Lower lobe of right lung (tissue), 2 donors: Measurements from ENCODE around the gene TALDO1. TPM values are rescaled to one million over a fixed set of nuclear protein-coding genes. Genes with fewer than 3 reads are reported as not detected.

ENCODE experiments used
- ATAC-seq, 2 donors: fragments of 200-7000 bp; cut with Tn5 transposase; one replicate each; pipeline ENCODE4 v1.9.1; 2020 to 2022; ENCODE audit warnings: mild to moderate bottlenecking in 2 of 2, moderate library complexity in 2 of 2
- DNase-seq: peaks from one replicate; pipeline ENCODE4 v3.0.0-alpha.2; 2020
- H3K27ac ChIP-seq: fragments of 200-600 bp; one replicate; pipeline ENCODE4 v1.8.0; 2022
- H3K27me3 ChIP-seq: fragments of 200-600 bp; one replicate; pipeline ENCODE4 v1.8.0; 2022; ENCODE audit warnings: low read depth
- H3K36me3 ChIP-seq: fragments of 200-600 bp; one replicate; pipeline ENCODE4 v1.8.0; 2022; ENCODE audit warnings: mild to moderate bottlenecking
- H3K4me1 ChIP-seq: fragments of 200-600 bp; one replicate; pipeline ENCODE4 v1.8.0; 2022
- H3K4me3 ChIP-seq: fragments of 200-600 bp; one replicate; pipeline ENCODE4 v1.8.0; 2022; ENCODE audit warnings: mild to moderate bottlenecking
- H3K9me3 ChIP-seq: fragments of 200-600 bp; one replicate; pipeline ENCODE4 v1.8.0; 2022
- intact Hi-C: fragments of 100-400 bp; cut with DNase I; formaldehyde crosslinking; loops from one replicate; pipeline ENCODE4 v1.11.0; 2022
- total RNA-seq: library from RNA; stranded (reverse); fragmentation: NEBNext Ultra II Directional; extraction: Animal tissue kit (Norgen Biotek cat#: 25700); gene quantifications from one replicate; pipeline ENCODE4 v1.2.1, GENCODE V29; 2021
- TF ChIP-seq, protein P1 (sequence below): fragments of 200-600 bp; IDR thresholded peaks from one replicate; pipeline ENCODE4 v1.8.0; 2022; ENCODE audit warnings: antibody characterized with exemption, mild to moderate bottlenecking
- donor health status: DM: no; HTN: yes; CAD: no; lungs with severe emphysema.

TALDO1 gene
- total RNA-seq, 1 donor from 2014 or later, result 218 TPM

DNA sequence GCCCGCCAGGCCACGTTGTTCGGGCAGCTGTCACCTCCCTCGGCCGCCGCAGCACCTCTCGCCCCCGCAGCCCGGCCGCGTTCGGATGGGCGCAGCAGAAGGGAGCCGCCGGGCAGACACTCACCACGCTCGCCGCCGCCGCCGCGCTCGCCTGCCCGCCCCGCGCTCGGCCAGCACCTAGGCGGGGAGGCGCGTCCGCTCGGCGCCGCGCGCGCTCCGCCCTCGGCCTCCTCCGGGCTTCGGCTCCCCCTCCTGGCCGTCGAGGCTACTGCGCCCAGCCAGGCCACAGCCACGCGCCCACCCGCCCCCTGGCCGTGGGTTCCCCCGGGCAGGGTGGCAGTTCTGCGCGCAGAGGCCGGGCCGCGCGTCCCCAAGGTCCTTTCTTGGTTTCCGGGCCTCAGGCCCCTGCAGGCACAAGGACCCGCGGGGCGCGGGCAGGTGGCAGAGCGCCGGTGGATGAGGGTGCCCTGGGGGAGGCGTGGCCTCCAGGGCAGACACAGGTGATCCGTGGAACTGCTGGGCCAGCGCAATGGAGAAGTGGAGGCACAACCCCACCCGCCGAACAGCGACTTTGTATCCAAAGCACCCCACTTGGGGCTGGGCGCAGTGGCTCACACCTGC, 50.9 kb downstream of the TALDO1 start, which contains the start of gene SLC25A22:
TSS of gene SLC25A22 (minus strand) at position 189 of the 621 bp plus-strand sequence. CDS start 3,275 bp downstream, outside the sequence.
- ATAC-seq (peak; percentile 80 to 84), DNase-seq (peak; percentile 89)
- Histone ChIP-seq H3K9me3 (no peaks in the 10 kb centered on the region), H3K36me3 (peaks cover 40% of the 10 kb centered on the region), H3K27ac (peak within 1 kb of the TSS; percentile 81), H3K4me3 (peak within 1 kb of the TSS; percentile 80), H3K27me3 (no peaks in the 10 kb centered on the region), H3K4me1 (peaks cover 37% of the 10 kb centered on the region)
- intact Hi-C loops, result no loop called here
- TF ChIP-seq, protein P1, sequence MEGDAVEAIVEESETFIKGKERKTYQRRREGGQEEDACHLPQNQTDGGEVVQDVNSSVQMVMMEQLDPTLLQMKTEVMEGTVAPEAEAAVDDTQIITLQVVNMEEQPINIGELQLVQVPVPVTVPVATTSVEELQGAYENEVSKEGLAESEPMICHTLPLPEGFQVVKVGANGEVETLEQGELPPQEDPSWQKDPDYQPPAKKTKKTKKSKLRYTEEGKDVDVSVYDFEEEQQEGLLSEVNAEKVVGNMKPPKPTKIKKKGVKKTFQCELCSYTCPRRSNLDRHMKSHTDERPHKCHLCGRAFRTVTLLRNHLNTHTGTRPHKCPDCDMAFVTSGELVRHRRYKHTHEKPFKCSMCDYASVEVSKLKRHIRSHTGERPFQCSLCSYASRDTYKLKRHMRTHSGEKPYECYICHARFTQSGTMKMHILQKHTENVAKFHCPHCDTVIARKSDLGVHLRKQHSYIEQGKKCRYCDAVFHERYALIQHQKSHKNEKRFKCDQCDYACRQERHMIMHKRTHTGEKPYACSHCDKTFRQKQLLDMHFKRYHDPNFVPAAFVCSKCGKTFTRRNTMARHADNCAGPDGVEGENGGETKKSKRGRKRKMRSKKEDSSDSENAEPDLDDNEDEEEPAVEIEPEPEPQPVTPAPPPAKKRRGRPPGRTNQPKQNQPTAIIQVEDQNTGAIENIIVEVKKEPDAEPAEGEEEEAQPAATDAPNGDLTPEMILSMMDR, result peak; percentile 80

DNA sequence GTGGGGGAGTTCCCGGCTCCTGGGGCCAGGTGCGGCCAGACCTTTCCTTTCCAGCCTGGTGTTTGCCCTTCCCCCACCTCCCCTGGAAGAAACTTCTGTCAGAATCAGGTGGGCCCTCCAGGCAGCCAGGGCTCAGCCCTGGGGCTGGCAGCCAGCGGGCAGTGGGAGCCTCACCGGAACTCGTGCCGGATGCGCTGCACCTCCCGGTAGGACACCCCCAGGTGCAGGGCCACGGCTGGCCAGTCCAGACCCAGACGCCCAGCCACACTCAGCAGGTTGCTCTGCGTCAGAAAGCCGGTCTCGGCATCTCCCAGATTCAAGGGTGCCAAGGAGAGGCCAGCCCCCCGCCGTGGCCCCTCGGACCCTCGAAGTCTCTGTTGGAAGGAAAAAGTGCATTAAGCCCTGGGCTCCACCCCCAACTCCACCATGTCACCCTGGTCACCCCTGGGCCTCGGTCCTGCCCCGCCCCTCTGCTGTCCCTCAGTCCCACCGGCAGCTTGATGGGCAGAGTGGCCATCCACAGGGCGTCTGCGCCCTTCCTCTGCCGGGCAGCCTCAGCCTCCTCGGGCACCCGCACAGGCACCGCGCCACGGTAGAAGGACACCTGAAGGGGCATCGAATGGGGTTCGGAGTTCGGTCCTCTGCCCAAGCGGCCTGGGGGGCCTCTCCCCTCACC, 52.5 kb downstream of the TALDO1 start:
- no peak overlapping the region for H3K27ac ChIP-seq
- DNase-seq (no peak), ATAC-seq (no peak)
- no peaks in the 10 kb centered on the region for H3K27me3 ChIP-seq
- TF ChIP-seq, protein P1, result no peak
- peaks cover 47% of the 10 kb centered on the region for H3K4me1 ChIP-seq
- peaks cover 35% of the 10 kb centered on the region for H3K36me3 ChIP-seq
- intact Hi-C loops, result no loop called here
- no peak overlapping the region for H3K4me3 ChIP-seq
- H3K9me3 ChIP-seq, result no peaks in the 10 kb centered on the region

DNA sequence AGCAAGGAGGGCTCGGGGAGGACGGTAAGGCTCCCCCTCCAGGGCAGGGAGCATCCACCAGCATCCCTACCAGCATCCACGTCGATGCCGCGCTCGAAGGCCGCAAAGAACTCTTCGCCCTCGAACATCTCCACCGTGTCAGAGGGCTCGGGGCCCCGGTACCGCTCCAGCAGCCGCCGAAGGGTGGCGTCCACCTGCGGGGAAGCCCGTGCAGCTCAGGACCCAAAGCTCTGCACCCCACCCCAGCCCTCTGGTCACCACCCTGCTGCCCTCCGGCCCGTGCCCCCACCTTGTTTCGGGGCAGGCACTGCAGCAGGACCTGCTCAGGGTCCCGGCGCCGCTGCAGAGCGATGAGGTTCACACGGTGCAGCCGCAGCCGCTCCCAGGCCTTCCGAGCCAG, 53.2 kb downstream of the TALDO1 start:
- no peaks in the 10 kb centered on the region for H3K27me3 ChIP-seq
- TF ChIP-seq, protein P1, result no peak
- no peak for DNase-seq
- H3K9me3 ChIP-seq, result no peaks in the 10 kb centered on the region
- no peak for ATAC-seq
- peaks cover 35% of the 10 kb centered on the region for H3K36me3 ChIP-seq
- intact Hi-C loops, result no loop called here
- H3K4me3 ChIP-seq, result no peak overlapping the region
- peaks cover 44% of the 10 kb centered on the region for H3K4me1 ChIP-seq
- H3K27ac ChIP-seq, result no peak overlapping the region

DNA sequence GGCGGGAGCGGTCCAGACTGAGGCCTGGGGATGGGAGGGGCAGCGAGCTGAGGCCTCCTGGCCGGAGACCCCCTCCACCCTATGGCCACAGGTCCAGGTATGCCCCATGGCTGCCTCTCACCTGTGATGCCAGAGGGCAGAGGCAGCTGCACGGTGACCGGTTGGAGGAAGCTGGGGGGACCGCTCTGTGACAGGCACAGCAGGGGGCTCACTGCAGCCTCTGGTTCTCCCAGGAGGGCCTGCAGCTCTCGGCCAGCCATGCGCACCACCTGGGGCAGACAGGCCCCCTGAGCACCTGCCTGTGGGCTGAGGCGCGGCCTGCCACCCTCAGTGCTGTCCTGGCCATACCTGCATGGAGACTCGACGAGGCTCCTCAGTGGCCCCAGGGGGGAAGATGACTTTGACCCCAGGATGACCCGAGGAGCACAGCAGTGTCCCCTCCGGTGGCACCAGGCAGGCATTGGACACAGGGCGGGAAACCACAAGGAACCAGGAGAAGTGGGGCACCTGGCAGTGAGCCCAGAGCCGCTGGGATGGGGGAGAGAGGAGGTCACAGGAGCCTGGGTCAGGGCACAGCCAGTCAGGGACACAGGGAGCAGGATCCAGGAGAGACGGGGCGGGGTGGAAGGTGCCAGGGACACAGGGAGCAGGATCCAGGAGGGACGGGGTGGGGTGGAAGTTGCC, 54.0 kb downstream of the TALDO1 start:
- peaks cover 42% of the 10 kb centered on the region for H3K4me1 ChIP-seq
- no peak overlapping the region for H3K4me3 ChIP-seq
- no peaks in the 10 kb centered on the region for H3K9me3 ChIP-seq
- no peak overlapping the region for H3K27ac ChIP-seq
- H3K36me3 ChIP-seq, result peaks cover 35% of the 10 kb centered on the region
- no peak for ATAC-seq
- DNase-seq, result no peak
- TF ChIP-seq, protein P1, result no peak
- intact Hi-C loops, result no loop called here
- H3K27me3 ChIP-seq, result no peaks in the 10 kb centered on the region

DNA sequence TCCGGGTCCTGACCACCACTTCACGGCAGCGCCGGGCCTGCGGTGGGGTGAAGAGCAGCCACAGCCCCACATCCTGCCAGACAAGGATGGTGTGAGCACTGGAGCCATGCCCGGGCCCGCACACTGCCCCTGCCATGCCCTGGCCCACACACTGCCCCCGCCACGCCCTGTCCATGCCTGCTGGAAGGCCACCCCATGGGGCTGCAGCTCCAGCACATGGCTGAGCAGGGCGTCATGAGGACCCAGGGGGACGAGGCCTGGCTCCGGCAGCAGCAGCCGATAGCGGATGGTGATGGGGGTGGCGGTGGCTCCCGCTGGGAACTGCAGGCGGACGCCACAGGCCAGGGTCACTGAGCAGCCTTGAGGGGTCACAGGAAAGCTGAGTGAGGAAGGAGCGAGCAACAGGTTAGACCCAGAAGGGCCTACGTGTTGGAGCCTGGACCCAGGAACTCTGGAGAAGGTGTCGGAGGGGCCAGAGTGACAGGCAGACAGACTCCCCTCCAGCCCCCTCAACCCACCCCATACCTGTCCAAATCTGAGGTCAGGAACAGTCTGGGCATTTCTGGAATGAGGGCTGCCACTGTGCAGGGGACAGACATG, 54.9 kb downstream of the TALDO1 start:
- no peak for DNase-seq
- peaks cover 35% of the 10 kb centered on the region for H3K36me3 ChIP-seq
- no peaks in the 10 kb centered on the region for H3K27me3 ChIP-seq
- TF ChIP-seq, protein P1, result no peak
- H3K9me3 ChIP-seq, result no peaks in the 10 kb centered on the region
- peaks cover 33% of the 10 kb centered on the region for H3K4me1 ChIP-seq
- no peak for ATAC-seq
- no peak overlapping the region for H3K4me3 ChIP-seq
- intact Hi-C loops, result no loop called here
- no peak overlapping the region for H3K27ac ChIP-seq
